T follicular helper cell (primary cell): ENCODE results near the gene CHD2.
"Not testable (repeated sequence)": the region's sequence is repeated elsewhere in the genome, so short reads cannot be mapped to it uniquely, and the experiment has no call there.

ENCODE experiments used
- DNase-seq: peaks from one replicate; pipeline ENCODE4 v3.0.0-alpha.2; 2020; ENCODE audit warnings: low read depth

CHD2 gene

GRCh38 chr15:93035953-93036810 is 136.1 kb downstream of the CHD2 start:
- DNase-seq = peak; percentile 21

- DNase-seq = no peak
Measured at GRCh38 chr15:93036951-93037819, 137.1 kb downstream of the CHD2 start.

DNA sequence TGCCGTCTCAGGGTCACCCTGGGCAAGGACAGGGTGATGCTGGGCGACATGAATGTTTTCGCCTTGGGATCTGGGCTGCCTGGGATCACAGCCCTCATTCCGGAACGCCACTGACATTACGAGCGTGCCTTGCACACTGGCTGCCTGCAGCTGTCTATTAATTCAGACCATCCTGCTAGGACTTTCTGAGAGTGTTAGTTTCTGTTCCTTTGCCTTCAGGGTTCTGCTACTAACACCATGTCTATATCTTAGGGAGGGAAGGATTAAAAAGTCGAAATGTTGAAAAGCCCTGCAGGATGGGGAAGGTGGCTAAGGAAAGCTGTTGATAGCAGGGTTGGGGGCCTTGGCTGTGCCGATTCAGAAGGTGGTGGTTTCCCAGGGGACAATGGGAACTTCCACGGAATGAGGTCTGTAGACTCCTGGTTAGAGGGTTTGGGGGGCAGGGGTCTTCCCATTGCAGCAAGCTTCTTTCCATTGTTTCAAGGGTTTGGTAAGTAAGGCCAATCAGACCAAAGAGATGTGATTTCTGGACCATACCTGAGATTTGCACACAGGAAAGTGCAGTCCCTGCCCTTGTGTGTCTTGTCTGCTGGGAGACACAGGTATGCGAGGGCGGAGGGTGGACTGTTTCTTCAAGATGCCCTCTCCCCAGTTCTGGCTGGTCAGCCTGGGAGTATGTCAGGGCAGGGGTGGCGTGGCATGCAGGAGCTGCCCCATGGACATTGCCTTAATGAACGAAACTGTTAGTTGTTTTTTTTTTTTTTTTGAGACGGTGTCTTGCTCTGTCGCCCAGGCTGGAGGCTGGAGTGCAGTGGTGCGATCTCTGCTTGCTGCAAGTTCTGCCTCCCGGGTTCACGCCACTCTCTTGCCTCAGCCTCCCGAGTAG is 137.9 kb downstream of the CHD2 start:
- DNase-seq = no peak

DNA sequence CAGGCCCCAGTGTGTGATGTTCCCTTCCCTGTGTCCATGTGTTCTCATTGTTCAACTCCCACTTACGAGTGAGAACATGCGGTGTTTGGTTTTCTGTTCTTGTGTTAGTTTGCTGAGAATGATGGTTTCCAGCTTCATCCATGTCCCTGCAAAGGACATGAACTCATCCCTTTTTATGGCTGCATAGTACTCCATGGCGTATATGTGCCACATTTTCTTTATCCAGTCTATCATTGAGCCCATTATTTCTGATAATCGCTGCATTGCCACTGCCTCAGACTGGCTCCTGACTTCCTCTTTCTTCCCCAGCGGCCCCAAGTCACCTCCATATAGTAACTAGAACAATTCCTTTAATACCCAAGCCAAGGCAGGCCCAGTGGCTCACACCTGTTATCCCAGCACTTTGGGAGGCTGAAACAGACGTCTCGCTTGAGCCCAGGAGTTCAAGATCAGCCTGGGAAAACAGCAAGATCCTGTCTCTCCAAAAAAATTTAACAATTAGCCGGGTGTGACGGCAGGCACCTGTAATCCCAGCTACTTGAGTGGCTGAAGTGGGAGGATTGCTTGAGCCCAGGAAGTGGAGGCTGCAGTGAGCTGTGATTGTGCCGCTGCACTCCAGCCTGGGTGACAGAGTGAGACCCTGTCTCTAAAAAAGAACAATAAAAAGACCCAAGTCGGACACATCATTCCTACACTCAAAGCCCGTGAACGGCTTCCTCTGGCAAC is 139.6 kb downstream of the CHD2 start:
- DNase-seq = not testable (repeated sequence)

DNA sequence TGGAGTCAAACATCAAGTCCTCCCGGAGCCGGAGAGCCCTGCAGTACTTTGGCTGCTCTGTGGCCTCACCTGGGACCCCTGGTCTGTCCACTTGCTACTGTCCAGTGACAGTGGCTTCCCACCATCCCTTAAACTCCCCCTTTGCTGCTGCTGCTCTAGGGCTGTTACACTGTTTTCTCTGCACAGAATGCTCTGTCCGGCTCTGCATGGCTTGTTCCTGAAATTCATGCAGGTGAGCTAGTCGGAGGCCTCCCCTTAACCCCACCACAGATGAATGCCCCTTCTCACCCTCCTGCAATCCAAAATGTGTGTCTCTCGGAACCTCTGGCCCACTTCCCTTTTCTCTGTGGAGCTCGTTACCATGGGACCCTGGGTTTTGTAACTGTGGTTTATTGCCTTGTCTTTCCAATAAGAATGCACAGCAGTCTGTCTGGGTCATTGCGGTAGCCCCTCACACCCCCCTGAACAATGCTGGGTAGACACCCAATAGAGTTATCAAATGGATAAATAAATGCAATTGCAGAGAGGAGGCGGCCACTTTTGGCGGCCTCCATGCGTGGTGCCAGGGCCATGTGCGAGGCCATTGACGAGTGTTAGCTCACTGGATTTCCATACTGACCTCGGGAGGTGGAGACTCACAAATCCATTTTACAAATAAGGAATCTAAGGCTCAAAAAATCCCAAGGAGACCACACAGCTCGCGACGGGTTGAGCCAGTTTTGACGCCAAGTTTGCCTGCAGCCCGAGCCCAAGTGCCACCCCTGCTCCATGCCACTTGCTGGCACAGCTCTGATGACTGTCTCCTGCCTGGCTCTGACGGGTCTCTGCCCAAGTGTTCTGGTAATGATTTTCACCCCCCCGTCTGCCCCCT is 140.4 kb downstream of the CHD2 start:
- DNase-seq = no peak

- DNase-seq = no peak
Measured at GRCh38 chr15:93041159-93041547, 141.0 kb downstream of the CHD2 start.

DNA sequence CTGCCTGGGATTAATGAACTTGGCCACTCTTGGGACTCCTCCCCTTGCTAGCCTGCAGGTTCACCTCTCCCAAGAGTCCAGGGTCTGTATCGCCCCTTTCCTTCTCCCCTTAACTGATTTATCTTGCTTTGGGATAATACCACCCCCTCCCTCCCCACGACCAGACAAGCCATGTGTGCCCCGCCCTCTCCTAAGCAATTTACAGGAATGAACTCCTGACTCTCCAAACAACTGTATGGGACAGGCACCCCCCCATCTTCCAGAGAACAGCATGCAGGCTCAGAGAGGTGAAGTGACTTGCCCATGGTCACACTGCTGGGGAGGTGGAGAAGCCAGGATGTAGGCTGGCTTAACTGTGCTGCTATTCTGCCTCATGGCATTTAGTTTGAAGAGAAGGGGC is 142.1 kb downstream of the CHD2 start:
- DNase-seq = no peak

DNA sequence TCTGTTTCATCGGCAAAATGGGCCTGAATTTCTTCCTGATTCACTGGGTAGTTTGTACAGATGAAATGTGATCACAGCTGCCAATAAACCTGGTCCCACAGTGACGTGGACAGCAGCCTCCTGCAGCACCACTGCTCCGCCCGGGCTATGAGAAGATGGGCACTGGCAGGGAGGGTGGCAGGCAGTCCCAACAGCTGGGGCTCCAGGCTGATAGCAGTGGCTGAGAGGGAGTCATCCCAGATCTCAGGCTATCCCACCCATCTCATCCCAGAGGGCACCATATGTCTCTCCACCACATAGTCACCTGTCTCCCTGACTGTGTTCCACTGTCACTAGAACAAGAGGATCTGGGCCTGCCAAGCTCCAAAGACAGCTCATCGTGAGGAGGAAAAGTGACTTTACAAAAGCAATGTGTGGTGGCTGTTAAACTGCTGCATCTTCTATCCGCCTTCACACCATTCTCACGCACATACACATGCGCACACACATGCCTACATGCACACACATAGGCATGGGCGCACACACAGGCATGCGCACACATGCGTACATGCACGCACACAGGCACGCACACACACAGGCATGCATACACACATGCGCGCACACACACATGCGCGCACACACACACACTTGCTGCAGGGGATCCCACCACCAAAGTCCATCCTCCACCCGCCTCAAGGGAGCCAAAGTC is 142.7 kb downstream of the CHD2 start:
- DNase-seq = no peak

- no peak for DNase-seq
Measured at GRCh38 chr15:93043621-93044300, 143.6 kb downstream of the CHD2 start.

DNA sequence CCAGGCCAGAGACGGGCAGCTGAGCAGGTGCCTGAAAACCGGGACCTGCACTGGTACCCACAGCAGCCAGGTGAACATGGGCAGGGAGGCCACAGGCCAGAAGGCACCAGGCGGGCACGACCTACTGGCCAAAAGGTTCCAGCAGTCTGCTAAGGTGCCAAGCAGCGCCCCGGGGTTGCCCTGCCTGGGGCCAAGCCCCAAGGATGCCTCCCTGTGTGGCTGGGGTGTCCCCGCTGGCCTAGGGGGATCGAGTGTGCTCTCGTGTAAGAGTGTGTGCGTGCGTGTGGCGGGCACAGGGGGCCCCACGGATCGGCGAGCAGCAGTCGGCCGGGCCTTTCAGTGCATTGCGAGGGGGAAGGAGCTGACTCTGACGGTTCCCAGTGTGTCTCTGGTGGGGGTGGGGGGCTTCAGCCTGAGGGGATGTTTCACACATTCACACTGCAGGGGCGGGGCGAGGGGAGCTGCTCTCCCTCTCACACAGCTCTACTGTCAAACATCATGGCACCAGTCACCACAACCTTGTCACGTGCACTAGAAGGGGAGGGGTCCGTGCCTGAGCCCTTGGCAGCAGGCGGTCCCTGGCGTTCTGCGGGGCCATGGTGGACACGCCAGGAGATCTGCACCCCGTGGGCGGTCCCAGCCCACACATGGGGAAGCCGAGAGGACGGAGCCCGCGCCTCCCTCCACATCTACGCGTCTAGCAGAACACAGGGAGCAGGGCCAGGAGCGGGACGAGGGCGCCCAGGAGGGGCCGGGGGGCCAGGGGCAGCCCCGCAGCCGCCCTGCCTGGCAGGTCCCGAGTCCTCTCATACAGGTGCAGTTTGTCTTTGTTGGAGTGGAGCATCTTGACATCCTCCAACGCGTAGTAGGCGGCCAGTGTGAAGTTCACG is 144.4 kb downstream of the CHD2 start:
- DNase-seq = no peak

GRCh38 chr15:93045191-93045785 is 145.2 kb downstream of the CHD2 start:
- DNase-seq = no peak

GRCh38 chr15:93046120-93046519 is 146.0 kb downstream of the CHD2 start:
- DNase-seq = no peak

DNA sequence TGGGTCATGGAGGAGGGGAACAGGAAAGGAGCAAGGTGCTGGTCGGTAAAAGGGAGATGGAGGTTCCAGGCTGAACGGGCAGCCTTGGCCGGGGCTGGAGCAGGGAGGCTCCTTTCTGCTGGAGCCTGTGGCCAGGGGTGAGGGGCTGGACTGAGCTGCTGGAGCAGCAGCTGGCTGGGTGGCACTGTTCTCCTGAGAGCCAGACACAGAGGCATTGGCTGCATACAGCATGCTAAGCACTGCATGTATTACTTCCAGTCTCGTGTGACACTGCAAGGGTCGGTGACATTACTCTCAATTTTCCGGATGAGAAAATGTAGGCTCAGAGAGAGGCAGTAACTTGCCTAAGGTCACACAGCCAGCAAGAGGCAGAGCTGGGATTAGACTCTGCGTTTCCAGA is 146.6 kb downstream of the CHD2 start:
- DNase-seq = no peak

DNA sequence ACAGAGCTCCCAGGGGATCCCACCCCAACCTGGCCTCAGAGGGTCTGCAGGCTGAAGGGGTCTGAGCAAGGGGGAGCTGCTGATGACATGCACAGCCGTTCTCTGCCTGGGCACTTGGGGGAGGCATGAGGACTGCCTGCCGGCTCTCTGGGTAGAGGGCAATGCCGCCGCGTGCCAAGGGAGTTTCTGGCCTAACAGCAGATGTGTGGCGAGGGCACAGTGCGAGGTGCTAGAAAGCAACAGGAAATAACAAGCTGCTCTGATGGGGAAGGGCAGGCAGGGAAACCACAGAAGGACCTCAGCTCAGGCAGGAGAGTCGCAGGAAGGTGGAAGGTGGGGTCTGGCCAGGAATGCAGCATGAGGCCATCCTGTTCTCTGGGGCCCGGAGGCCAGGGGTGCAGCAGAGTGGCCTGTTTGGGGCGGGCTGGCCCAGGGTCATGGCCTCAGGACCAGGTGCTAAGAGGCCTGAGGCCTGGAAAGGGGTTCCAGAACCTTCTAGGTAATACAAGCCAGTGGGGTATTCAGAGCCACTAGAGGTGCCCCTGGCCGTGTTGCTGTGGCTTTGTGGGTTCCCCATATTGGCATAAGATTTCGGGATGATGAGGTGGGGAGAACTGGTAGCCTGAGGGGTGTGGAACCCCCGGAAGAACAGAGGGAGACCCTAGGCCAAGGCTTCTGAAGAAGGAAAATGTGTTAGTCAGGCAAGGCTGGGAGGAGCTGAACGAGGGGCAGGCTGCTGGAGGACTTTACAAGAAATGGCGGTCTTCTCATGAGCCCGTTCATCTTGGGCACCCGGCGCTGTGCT is 147.7 kb downstream of the CHD2 start:
- DNase-seq = no peak

GRCh38 chr15:93048426-93048721 is 148.2 kb downstream of the CHD2 start:
- no peak for DNase-seq

DNA sequence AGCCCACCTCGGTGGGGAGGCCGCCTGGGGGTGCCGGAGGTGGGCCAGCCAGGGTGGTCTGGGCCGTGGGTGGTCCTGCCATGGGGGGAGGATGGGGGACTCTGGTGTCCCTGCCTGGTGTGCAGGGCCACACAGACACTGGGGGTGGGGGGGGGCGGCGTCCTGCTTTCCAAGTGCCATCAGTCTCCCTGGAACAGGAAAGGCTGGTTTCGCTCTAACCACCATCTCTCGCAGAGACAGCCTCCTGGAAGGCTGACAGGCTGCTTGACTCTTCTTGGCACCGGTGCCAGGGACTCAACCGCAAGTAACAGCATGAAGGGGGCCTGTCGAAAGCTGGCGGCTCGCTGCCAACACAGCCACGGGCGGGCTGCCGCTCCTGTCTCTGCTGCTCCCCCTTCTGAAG is 148.6 kb downstream of the CHD2 start:
- DNase-seq = no peak

- no peak for DNase-seq
Measured at GRCh38 chr15:93049233-93049632, 149.1 kb downstream of the CHD2 start.
